Placental epithelial cell (primary cell): ENCODE measurements around the gene SLC25A47. TPM values are rescaled to one million over a fixed set of nuclear protein-coding genes. Genes with fewer than 3 reads are reported as not detected.

ENCODE experiments used
- small RNA-seq: library from RNA; depleted of rRNA; stranded (forward); fragments of <200 nt; gene quantifications from one replicate; pipeline ENCODE3, GENCODE V24; 2012
- total RNA-seq: library from RNA; depleted of rRNA; stranded (reverse); fragments of >200 nt; gene quantifications from 2 replicates; pipeline ENCODE4 v1.2.3, GENCODE V29; 2012

Gene SLC25A47, protein sequence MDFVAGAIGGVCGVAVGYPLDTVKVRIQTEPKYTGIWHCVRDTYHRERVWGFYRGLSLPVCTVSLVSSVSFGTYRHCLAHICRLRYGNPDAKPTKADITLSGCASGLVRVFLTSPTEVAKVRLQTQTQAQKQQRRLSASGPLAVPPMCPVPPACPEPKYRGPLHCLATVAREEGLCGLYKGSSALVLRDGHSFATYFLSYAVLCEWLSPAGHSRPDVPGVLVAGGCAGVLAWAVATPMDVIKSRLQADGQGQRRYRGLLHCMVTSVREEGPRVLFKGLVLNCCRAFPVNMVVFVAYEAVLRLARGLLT
- not detected in 2 replicates for total RNA-seq

GRCh38 chr14:100323121-100323941 is at the start of gene SLC25A47:
Gene SLC25A47 (plus strand): TSS chr14:100323339. CDS start chr14:100323415, 76 bp downstream.

DNA sequence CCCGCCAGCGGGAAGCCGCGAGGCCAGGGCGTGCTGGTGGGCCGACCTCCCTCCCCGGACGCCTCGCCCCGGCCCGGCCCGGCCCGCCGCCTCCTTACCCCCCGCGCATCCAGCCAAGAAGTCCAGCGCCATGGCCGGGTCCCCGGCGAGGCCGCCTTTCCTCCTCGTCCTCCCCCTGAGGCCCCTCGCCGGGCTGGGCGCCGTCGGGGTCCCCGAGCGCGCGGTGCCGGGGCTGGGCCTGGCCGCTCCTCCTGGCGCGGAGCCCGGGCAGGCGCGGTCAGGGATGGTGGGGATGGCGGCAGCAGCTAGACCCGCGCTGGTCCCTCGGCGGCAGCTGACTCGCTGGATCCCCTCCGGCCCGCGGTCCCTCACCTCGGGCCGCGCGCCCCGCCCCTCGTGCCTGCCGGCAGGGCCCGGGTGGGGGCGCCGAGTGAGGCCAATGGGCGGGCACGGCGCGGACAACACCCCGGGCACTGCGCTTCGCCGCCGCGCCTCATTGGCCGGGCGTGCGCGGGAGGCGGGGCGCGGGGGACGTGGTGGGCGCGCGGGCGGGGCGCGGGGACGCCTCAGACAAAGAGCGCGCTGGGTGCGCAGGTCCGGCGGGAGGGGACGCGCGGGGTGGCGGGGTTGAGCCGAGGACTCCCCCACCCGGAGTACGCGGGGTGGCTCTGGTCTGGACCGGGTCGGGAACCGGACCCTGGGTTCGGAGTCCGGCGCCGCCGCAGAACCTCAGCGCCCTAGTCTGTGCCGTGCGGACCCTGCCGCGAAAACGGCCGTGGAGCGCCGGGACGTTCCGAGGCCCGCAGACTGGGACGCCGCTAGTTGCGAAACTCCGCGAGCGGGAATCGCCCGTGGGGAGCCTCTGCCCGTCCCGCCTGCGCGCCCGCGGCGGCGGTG is 16.8 kb upstream of the SLC25A47 start, which contains the start of gene SLC25A29:
TSS of gene SLC25A29 (minus strand) at position 344 of the 897 bp plus-strand sequence. CDS start at position 132, 212 bp downstream.

DNA sequence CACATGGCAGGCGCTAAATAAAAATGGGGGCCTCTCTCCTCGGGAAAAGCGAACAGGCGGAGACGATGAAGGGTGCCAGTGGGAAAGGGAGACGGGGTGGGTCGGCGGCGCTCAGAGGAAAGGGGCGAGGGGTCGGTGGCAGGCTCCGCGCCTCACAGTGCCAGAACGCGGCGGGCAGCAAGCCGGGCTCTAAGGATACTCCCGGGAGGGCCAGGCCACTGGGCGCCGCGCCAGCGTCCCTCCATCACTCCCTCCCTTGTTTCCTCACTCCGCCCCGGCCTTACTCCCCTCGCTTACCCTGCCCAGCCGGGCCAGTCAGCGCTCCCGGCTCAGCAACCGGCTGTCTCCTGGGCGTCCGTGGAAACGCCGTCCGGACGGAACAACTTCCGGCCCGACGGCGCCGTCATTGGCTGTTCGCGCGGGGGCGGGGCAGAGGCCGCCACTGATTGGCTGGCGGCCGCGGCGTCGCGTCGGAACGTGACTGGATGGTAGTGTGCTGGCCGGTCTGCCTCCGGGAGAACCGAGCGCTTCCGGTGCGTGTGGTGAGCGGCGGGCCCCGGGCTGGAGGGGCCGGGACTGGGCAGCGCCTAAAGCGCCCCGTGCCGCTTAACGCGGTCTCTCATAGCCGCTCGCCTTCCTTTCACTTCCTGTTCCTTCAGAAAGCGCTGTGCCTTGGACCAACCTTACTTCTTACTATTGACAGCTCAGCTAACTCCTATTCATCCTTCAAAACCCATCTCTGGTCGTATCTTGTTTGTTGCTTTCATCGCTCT is 53.0 kb downstream of the SLC25A47 start, which contains the start of gene WDR25:
TSS of gene WDR25 (plus strand) at position 523 of the 773 bp plus-strand sequence.

Small RNA genes within 50 kb of the gene (small RNA-seq; reads per million reads assigned to genes)
- gene AL157871.3 (0.49 reads per million, percentile 26 among the genes with 10 or more reads in this experiment), gene MIR345 (1.3 reads per million, percentile 67 among the genes with 10 or more reads in this experiment), gene RN7SL523P (not detected)

Other genes starting within 250 kb of the SLC25A47 start
- under 0.01 and 0.39 TPM in 2 replicates for gene DEGS2, start 163.7 kb upstream of the SLC25A47 start, total RNA-seq
- gene YY1, start 84.2 kb upstream of the SLC25A47 start, total RNA-seq = 47.1 and 52.8 TPM in 2 replicates
- 13.8 and 18.5 TPM in 2 replicates for gene SLC25A29, start 16.9 kb upstream of the SLC25A47 start, total RNA-seq
- gene WDR25, start 53.1 kb downstream of the SLC25A47 start, total RNA-seq = 19.6 and 23.9 TPM in 2 replicates